Activated naive CD4-positive, alpha-beta T cell treated with anti-CD3 and anti-CD28 coated beads for 36 hours (primary cell): ENCODE measurements around the gene APH1B. TPM values are rescaled to one million over a fixed set of nuclear protein-coding genes. Genes with fewer than 3 reads are reported as not detected.
A peak's percentile ranks its signal among the peaks of the same experiment; 100 is the strongest.

ENCODE experiments used
- CTCF ChIA-PET: fragments of 350-600 bp; sonication (Branson Sonifier 250); formaldehyde crosslinking; loops from one replicate; lab custom pipeline; 2021; ENCODE audit warnings: antibody characterized with exemption; lab: Charles Lee
- DNase-seq: peaks from one replicate; pipeline ENCODE4 v3.0.0-alpha.2; 2020
- H3K27ac Mint-ChIP-seq: one replicate; pipeline ENCODE4 v1.8.0; 2021; ENCODE audit warnings: mild to moderate bottlenecking, mixed read lengths
- H3K27me3 Mint-ChIP-seq: one replicate; pipeline ENCODE4 v1.8.0; 2021; ENCODE audit warnings: low read depth, mixed read lengths
- H3K36me3 Mint-ChIP-seq: one replicate; pipeline ENCODE4 v1.8.0; 2021; ENCODE audit warnings: low read depth, mixed read lengths
- H3K4me1 Mint-ChIP-seq: one replicate; pipeline ENCODE4 v1.8.0; 2021; ENCODE audit warnings: low read depth, mixed read lengths
- H3K4me3 Mint-ChIP-seq: one replicate; pipeline ENCODE4 v1.8.0; 2021; ENCODE audit warnings: mild to moderate bottlenecking, moderate library complexity, mixed read lengths
- H3K9me3 Mint-ChIP-seq: one replicate; pipeline ENCODE4 v1.8.0; 2021; ENCODE audit warnings: mixed read lengths
- intact Hi-C: fragments of 100-400 bp; cut with micrococcal nuclease; formaldehyde crosslinking; loops from one replicate; pipeline ENCODE4 v1.15.1; 2023
- total RNA-seq, 2 experiments: library from RNA; stranded (reverse); gene quantifications; one replicate each; pipeline ENCODE4 v1.2.3, GENCODE V29; 2021

The APH1B gene
- total RNA-seq, 2 experiments from 2014 or later: 6.7 to 8.6 TPM

DNA sequence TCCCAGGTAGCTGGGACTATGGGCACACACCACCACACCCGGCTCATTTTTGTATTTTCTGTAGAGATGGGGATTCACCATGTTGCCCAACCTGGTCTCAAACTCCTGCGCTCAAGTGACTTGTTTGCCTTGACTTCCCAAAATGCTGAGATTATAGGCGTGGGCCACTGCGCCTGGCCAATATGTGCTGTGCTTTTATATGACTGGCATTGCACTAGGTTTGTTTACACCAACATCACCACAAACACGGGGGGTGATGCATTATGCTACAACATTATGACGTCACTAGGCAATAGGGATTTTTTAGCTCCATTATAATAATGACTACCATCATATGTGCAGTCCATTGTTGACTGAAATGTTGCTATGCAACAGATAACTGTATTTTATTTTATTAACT is 6.9 kb downstream of the APH1B start:
- intact Hi-C loops: no loop called here
- Mint-ChIP-seq H3K4me3 (no peak overlapping the region), H3K27ac (no peak overlapping the region), H3K4me1 (peaks cover 10% of the 10 kb centered on the region), H3K36me3 (no peaks in the 10 kb centered on the region), H3K9me3 (no peaks in the 10 kb centered on the region), H3K27me3 (no peaks in the 10 kb centered on the region)
- DNase-seq: no peak
- CTCF ChIA-PET: interaction anchor here (0.8 kb wide), 1 partner anchor 11 kb away, joined by 3 read pairs; no protein-coding TSS in a partner anchor

DNA sequence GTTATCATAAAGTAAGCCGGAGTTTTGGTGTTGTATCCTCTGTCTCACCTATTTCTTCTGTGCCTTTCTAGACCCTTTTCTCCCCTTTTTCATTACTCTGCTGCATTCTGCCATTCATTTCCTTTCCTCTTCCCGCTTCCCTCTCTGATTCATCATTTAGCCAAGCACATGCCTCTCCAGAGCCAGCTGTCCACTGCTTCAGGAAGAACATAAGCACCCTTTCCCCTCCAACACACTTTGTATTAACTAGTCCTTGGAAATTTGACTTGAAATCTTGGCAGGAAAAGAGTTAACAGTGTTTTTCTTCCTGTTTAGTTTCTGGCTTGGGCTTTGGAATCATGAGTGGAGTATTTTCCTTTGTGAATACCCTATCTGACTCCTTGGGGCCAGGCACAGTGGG is 9.7 kb downstream of the APH1B start:
- Mint-ChIP-seq H3K27ac (no peak overlapping the region), H3K4me3 (no peak overlapping the region), H3K4me1 (peaks cover 7% of the 10 kb centered on the region), H3K27me3 (no peaks in the 10 kb centered on the region), H3K9me3 (no peaks in the 10 kb centered on the region), H3K36me3 (no peaks in the 10 kb centered on the region)
- DNase-seq: no peak
- intact Hi-C loops: no loop called here
- CTCF ChIA-PET: interaction anchor here (1.2 to 2.5 kb wide), 3 partner anchors 95 to 117 kb away, joined by 3 to 20 read pairs (median 10); partner anchors contain the start of gene CA12

DNA sequence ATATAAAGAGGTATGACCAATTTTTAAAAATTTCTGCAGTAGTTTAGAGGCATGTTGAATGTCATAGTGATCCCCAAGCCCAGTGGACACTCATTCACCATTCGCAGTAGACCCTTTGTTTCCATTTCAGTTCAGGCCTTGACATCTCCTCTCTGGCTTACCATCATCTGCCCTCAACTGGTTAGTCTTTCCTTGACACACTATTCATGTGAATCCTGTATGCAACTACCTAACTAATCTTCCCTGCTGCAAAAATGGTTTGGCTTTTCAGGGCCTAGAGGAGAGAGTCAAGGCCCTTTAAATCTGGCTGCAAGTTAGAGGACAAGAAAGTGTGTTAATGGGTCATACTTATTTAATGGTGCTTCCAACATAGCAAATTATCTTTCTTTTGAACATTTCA is 10.9 kb downstream of the APH1B start:
- Mint-ChIP-seq H3K9me3 (no peaks in the 10 kb centered on the region), H3K4me1 (peaks cover 4% of the 10 kb centered on the region), H3K27me3 (no peaks in the 10 kb centered on the region), H3K36me3 (no peaks in the 10 kb centered on the region), H3K27ac (peak overlapping the region; percentile 38), H3K4me3 (no peak overlapping the region)
- no peak for DNase-seq
- intact Hi-C loops: loop anchor here (1.0 to 2.0 kb wide), 4 partner anchors 114 to 778 kb away; no protein-coding TSS in a partner anchor
- CTCF ChIA-PET: interaction anchor here (0.9 to 2.5 kb wide), 7 partner anchors 10 to 124 kb away, joined by 3 to 20 read pairs (median 4); partner anchors contain the start of gene CA12

DNA sequence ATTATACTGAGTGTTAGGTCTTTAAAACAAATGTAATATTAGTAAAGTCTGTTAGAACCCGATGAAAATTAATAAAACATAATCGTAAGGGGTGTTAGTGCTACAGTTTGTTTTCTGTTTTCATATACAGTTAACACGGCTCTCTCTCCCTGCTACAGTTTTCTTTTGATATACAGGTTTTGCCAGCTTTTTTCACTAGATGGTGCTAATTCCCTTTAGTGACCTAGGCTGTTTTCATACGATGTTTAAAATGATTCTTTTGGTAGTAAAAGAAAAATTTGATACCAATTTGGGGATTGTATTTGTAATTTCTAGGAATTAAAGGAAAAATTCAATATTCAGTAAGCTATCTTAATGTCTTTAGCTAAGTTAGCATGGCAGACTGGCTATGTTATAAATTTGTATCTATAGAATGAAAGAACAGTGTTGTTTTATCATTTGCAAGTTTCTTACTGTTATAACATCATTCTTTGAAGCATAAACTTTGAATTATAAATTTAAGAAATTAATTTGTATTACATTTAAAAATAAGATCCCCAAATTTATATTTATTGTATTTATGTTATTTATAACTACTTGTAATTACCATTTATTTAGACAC is 11.5 kb downstream of the APH1B start:
- H3K36me3 Mint-ChIP-seq: no peaks in the 10 kb centered on the region
- CTCF ChIA-PET: interaction anchor here (0.6 to 2.5 kb wide), 10 partner anchors 11 to 125 kb away, joined by 3 to 20 read pairs (median 4); no protein-coding TSS in a partner anchor
- intact Hi-C loops: loop anchor here (1.0 to 2.0 kb wide), 5 partner anchors 113 to 778 kb away; no protein-coding TSS in a partner anchor
- peaks cover 4% of the 10 kb centered on the region for H3K4me1 Mint-ChIP-seq
- DNase-seq: no peak
- H3K9me3 Mint-ChIP-seq: no peaks in the 10 kb centered on the region
- no peak overlapping the region for H3K4me3 Mint-ChIP-seq
- H3K27ac Mint-ChIP-seq: no peak overlapping the region
- H3K27me3 Mint-ChIP-seq: no peaks in the 10 kb centered on the region

DNA sequence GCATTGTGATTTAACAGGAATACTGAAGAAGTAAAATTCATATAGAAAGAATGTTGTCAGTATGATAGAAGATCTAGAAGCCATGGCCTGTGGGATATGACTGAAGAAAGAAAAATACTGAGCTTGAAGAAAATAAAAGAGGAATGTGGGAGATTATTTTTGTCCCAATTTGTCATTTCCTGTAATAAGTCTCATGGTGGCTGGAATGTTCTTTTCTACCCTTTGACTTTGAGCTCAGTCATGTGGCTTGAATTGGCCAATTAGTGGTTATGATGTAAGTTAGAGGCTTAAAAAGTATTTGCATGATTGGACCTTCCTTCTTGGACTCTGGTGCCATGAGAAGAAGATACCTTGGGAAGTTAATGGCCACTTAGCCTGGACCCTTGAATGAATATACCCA is 14.1 kb downstream of the APH1B start:
- no peak overlapping the region for H3K27ac Mint-ChIP-seq
- H3K36me3 Mint-ChIP-seq: peaks cover 5% of the 10 kb centered on the region
- H3K9me3 Mint-ChIP-seq: no peaks in the 10 kb centered on the region
- H3K4me3 Mint-ChIP-seq: no peak overlapping the region
- no peaks in the 10 kb centered on the region for H3K27me3 Mint-ChIP-seq
- intact Hi-C loops: no loop called here
- CTCF ChIA-PET: interaction anchor here (0.6 to 2.0 kb wide), 12 partner anchors 9 to 438 kb away, joined by 3 to 6 read pairs (median 4); no protein-coding TSS in a partner anchor
- no peak for DNase-seq
- H3K4me1 Mint-ChIP-seq: peaks cover 4% of the 10 kb centered on the region

DNA sequence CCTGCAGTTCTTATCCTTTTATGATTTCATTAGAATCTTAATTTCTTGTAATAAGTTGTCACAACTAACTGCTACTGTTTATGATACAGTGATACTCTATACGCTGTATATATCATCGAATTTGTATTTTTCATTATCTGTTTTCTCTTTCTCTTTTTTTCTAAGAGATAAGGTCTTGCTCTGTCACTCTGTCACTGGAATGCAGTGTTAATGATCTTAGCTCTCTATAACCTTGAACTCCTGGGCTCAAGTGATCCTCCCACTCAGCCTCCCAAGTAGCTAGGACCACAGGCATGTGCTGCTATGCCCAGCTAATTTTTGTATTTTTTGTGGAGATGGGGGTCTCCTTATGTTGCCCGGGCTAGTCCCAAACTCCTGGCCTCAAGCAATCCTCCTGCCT is 14.8 kb downstream of the APH1B start:
- peaks cover 4% of the 10 kb centered on the region for H3K4me1 Mint-ChIP-seq
- intact Hi-C loops: no loop called here
- no peaks in the 10 kb centered on the region for H3K27me3 Mint-ChIP-seq
- H3K36me3 Mint-ChIP-seq: peaks cover 5% of the 10 kb centered on the region
- H3K9me3 Mint-ChIP-seq: no peaks in the 10 kb centered on the region
- H3K27ac Mint-ChIP-seq: no peak overlapping the region
- CTCF ChIA-PET: interaction anchor here (0.6 to 1.8 kb wide), 4 partner anchors 87 to 114 kb away, joined by 3 to 6 read pairs (median 5); no protein-coding TSS in a partner anchor
- H3K4me3 Mint-ChIP-seq: no peak overlapping the region
- no peak for DNase-seq

DNA sequence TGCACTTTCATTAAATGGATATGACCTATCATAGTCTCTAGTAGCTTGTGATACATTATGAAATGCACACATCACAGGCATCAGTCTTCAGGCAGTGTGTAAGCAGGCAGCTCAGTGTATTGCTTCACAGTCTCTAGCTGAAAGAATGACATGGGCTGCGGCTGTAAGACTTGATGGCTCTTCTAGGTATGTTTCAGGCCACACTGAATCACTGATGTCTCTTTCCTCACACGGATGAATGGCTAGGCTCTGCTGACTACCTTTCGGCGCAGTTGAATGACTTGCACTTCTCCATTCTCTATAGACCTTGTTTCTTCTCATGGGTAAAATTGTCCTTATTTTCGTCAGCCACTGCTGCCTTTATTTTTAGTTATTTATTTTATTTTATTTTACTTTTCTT is 15.4 kb downstream of the APH1B start:
- H3K27me3 Mint-ChIP-seq: no peaks in the 10 kb centered on the region
- DNase-seq: no peak
- no peak overlapping the region for H3K27ac Mint-ChIP-seq
- H3K9me3 Mint-ChIP-seq: no peaks in the 10 kb centered on the region
- H3K4me1 Mint-ChIP-seq: peaks cover 4% of the 10 kb centered on the region
- intact Hi-C loops: no loop called here
- H3K36me3 Mint-ChIP-seq: peaks cover 5% of the 10 kb centered on the region
- CTCF ChIA-PET: interaction anchor here (0.6 to 1.8 kb wide), 2 partner anchors 110 to 113 kb away, joined by 5 to 6 read pairs; no protein-coding TSS in a partner anchor
- H3K4me3 Mint-ChIP-seq: no peak overlapping the region

DNA sequence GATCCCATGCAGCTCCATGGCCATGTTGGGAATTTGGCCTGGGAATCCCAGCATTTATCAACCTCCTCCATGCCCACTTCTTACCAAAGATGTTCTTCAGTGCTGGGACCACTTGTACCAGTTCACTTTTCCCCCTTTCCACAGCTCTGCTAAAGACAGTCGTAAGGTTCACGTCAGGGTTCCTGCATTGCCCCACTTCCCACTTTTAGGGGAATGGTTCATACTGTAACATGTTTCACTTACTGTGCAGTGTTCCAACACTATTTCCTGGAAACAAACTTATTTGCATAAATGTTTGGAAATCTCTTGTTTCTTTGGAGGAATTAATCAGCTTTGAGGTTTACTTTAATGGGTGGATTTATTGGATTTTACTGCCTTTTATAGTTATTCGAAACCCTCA is 17.0 kb downstream of the APH1B start:
- H3K27me3 Mint-ChIP-seq: no peaks in the 10 kb centered on the region
- intact Hi-C loops: no loop called here
- no peaks in the 10 kb centered on the region for H3K9me3 Mint-ChIP-seq
- H3K4me1 Mint-ChIP-seq: no peaks in the 10 kb centered on the region
- CTCF ChIA-PET: interaction anchor here (0.9 kb wide), 1 partner anchor 10 kb away, joined by 3 read pairs; no protein-coding TSS in a partner anchor
- peaks cover 5% of the 10 kb centered on the region for H3K36me3 Mint-ChIP-seq
- H3K4me3 Mint-ChIP-seq: no peak overlapping the region
- H3K27ac Mint-ChIP-seq: no peak overlapping the region
- DNase-seq: no peak

DNA sequence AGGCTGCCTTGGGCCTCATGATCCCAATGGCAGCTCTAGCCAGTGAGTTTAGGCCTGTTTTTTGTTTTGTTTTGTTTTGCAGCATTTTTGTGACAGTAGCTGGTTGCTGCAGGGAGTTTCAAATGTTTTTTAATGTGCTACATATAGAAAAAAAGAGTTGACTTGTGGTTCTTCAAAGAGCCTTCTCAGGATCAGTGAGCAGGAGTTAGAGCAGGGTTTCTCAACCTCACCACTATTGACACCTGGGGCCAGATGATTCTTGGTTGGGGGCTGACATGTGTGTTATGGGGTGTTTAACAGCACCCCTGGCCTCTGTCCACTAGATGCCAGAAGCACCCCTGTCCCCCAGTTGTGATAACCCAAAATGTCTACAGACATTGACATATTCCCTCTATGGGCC is 17.9 kb downstream of the APH1B start:
- intact Hi-C loops: no loop called here
- DNase-seq: no peak
- H3K4me3 Mint-ChIP-seq: no peak overlapping the region
- no peak overlapping the region for H3K27ac Mint-ChIP-seq
- CTCF ChIA-PET: interaction anchor here (0.6 to 0.9 kb wide), 3 partner anchors 11 to 197 kb away, joined by 3 to 6 read pairs (median 3); no protein-coding TSS in a partner anchor
- H3K4me1 Mint-ChIP-seq: no peaks in the 10 kb centered on the region
- peaks cover 5% of the 10 kb centered on the region for H3K36me3 Mint-ChIP-seq
- no peaks in the 10 kb centered on the region for H3K27me3 Mint-ChIP-seq
- H3K9me3 Mint-ChIP-seq: no peaks in the 10 kb centered on the region

DNA sequence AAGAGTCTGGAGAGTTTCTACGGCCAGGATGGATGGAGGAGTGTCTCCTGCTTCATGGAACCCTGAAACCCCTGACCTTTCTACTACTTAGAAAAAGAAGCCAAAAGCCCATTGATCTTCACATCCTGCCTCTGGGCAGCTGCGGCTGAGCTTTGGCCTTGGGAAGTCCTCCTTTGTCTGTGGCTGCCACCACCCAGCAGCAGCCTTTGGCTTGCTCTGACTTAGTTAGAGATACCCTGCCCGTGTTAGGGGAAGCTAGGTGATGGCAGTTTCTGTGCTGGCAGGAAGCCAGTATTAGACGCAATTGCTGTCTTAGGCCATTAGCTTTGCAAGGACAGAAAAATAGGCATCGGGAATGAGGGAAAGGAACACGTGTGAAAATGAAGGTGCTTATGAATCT is 18.8 kb downstream of the APH1B start:
- Mint-ChIP-seq H3K9me3 (no peaks in the 10 kb centered on the region), H3K27ac (no peak overlapping the region), H3K4me3 (no peak overlapping the region), H3K36me3 (peaks cover 5% of the 10 kb centered on the region), H3K27me3 (no peaks in the 10 kb centered on the region), H3K4me1 (no peaks in the 10 kb centered on the region)
- DNase-seq: no peak
- intact Hi-C loops: no loop called here
- CTCF ChIA-PET: interaction anchor here (0.6 to 1.0 kb wide), 2 partner anchors 107 to 198 kb away, joined by 3 to 6 read pairs; no protein-coding TSS in a partner anchor

DNA sequence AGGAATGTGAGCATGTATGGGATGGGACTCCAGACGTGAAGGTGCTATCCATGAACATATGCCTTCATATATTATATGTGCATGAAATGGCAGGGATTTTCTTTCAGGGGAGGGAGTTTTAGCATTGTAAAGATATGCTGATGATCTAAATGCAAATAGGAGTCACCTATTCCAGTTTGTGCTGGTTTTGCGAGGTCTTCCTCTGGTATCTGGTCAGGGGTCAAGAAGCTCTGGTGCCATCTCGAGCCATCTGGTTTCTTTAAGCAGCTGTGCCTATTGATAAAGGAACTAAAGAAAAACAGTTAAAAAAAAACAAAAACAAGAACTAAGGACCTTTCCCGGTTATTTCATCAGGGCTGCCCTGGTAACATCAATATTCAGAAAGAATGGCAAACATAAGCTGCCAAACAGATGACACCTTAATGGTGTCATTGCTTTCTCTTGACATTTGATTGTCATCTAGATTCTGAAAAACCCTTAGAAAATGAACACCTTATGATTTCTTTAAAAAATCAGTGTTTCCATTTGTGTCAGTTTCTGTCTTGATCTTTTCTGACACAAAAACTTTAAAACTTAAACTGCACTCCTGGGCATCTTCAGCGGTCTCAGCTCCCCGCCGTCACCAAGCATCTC is 22.7 kb downstream of the APH1B start:
- intact Hi-C loops: no loop called here
- no peak overlapping the region for H3K27ac Mint-ChIP-seq
- H3K36me3 Mint-ChIP-seq: peaks cover 3% of the 10 kb centered on the region
- H3K9me3 Mint-ChIP-seq: no peaks in the 10 kb centered on the region
- no peak for DNase-seq
- no peaks in the 10 kb centered on the region for H3K4me1 Mint-ChIP-seq
- CTCF ChIA-PET: no interaction called here
- H3K27me3 Mint-ChIP-seq: no peaks in the 10 kb centered on the region
- H3K4me3 Mint-ChIP-seq: no peak overlapping the region

DNA sequence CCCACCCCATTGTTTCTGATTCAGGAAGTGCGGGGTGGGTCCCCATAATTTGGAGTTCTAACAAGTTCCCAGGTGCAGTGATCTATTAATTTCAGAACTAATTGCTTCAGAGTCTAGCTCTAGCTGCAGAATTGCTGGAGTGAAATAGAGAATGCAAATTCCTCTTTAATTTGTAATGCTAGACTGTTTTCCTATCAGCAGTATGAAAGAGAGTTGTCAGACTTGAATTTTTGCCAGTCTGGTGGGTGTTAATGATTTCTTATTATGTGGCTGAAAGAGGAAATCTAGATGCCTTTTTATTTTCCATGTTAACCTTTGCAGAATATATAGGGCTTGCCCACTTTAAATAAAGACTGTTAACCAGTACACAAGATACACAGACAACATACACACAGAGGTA is 23.7 kb downstream of the APH1B start:
- CTCF ChIA-PET: no interaction called here

More for the DNA sequence above, 23.7 kb downstream of the APH1B start:
- no peaks in the 10 kb centered on the region for H3K27me3 Mint-ChIP-seq
- H3K36me3 Mint-ChIP-seq: peaks cover 3% of the 10 kb centered on the region
- no peak overlapping the region for H3K27ac Mint-ChIP-seq
- H3K4me3 Mint-ChIP-seq: no peak overlapping the region
- no peaks in the 10 kb centered on the region for H3K9me3 Mint-ChIP-seq
- DNase-seq: no peak
- no peaks in the 10 kb centered on the region for H3K4me1 Mint-ChIP-seq
- intact Hi-C loops: no loop called here
